HG03558 (cell line): ENCODE data around the gene DPP3.

Experiments
- ATAC-seq: cut with Tn5 transposase; IDR thresholded peaks from one replicate; pipeline ENCODE4 v1.9.1; 2021; ENCODE audit warnings: moderate number of reproducible peaks; ENCODE audit not compliant: unreplicated experiment; ENCODE audit errors: extremely low read depth

Gene DPP3

GRCh38 chr11:66548774-66549630, 68.8 kb downstream of the DPP3 start:
- no peak for ATAC-seq

GRCh38 chr11:66549696-66550095, 69.5 kb downstream of the DPP3 start:
- no peak for ATAC-seq

GRCh38 chr11:66550887-66551286, 70.7 kb downstream of the DPP3 start:
- ATAC-seq = no peak

GRCh38 chr11:66554602-66555001, 74.4 kb downstream of the DPP3 start:
- ATAC-seq = no peak

DNA sequence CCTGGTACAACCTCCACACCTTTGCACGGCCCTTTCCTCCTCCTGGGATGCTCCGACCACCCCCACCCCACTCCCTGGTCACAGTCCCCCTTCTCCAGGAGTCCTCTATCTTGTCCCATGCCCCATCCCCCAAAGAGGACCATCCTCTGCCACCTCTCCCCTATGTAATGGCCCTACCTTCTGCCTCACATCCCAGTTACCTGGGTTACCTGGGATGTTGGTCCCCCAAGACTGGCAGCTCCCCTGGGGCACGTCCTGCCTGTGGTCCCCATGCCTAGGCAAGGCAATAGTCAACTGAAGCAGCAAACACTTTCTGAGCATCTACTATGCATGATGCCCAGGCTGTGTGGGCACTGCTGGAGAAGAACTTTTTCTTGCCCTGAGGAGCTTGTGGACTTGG, 75.2 kb downstream of the DPP3 start:
- ATAC-seq = no peak

GRCh38 chr11:66556086-66556485, 75.9 kb downstream of the DPP3 start:
- ATAC-seq = no peak

DNA sequence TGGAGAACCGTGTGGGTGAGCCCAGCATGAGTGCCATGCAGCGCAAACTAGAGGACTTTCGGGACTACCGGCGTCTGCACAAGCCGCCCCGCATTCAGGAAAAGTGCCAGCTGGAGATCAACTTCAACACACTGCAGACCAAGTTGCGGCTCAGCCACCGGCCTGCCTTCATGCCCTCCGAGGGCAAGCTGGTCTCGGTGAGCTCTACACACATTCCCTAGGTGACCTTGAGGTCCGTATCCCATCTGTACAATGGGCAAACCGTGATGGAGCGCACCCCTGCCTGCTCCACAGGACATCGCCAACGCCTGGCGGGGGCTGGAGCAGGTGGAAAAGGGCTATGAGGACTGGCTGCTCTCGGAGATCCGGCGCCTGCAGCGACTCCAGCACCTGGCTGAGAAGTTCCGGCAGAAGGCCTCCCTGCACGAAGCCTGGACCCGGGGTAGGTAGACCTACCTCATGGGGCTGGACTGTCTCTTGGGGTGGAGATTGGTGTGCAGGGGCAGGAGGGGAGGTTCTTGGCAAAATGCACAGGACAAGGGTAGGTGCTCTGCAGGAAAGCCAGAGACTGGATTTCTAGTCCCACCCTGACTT, 77.6 kb downstream of the DPP3 start:
- no peak for ATAC-seq
